Breast epithelium (tissue), 4 donors: ENCODE results near the gene CLTRN. TPM values are rescaled to one million over a fixed set of nuclear protein-coding genes. Genes with fewer than 3 reads are reported as not detected.

Experiments
- DNase-seq, 2 donors: peaks; one replicate each; pipeline ENCODE4 v3.0.0-alpha.2; 2019; ENCODE audit warnings: low spot score in 2 of 2
- H3K27ac ChIP-seq, 2 donors: fragments of 200-600 bp; sonication (generic) in 1 of 2; one replicate each; pipeline ENCODE4 v1.5.1; 2016 to 2019; ENCODE audit warnings: mild to moderate bottlenecking in 1 of 2
- H3K27me3 ChIP-seq, 2 donors: fragments of 200-600 bp; sonication (generic) in 1 of 2; one replicate each; pipeline versions ENCODE4 v1.5.1 to v1.6.0; 2017 to 2019; ENCODE audit warnings: control low read depth in 1 of 2, mild to moderate bottlenecking in 1 of 2
- H3K36me3 ChIP-seq: fragments of 200-600 bp; one replicate; pipeline ENCODE4 v1.5.1; 2019
- H3K4me1 ChIP-seq, 2 donors: fragments of 200-600 bp; sonication (generic); one replicate each; pipeline ENCODE4 v1.5.1; 2016 to 2019; ENCODE audit warnings: control low read depth in 1 of 2
- H3K4me3 ChIP-seq, 3 donors: fragments of 200-600 bp; sonication (generic); 1 replicate in 2 of 3; 2 replicates in 1 of 3; pipeline ENCODE4 v1.5.1; 2016 to 2019; ENCODE audit warnings: mild to moderate bottlenecking in 3 of 3, moderate library complexity in 2 of 3
- H3K9me3 ChIP-seq, 2 donors: fragments of 200-600 bp; sonication (generic) in 1 of 2; one replicate each; pipeline ENCODE4 v1.5.1; 2016 to 2019; ENCODE audit warnings: control low read depth in 1 of 2
- POLR2A ChIP-seq: fragments of 450-650 bp; IDR thresholded peaks from one replicate; pipeline ENCODE4 v1.6.1; 2016; ENCODE audit warnings: antibody characterized with exemption, mild to moderate bottlenecking, moderate library complexity
- POLR2AphosphoS5 ChIP-seq, 3 donors: sonication (generic); formaldehyde crosslinking; IDR thresholded peaks; one replicate each; pipeline ENCODE4 v1.6.1; 2017; ENCODE audit warnings: antibody characterized with exemption in 3 of 3
- intact Hi-C: fragments of 100-400 bp; cut with DNase I; formaldehyde crosslinking; loops from one replicate; pipeline ENCODE4 v1.15.1; 2023; ENCODE audit warnings: low total_unique reads
- total RNA-seq, 3 donors: library from RNA; depleted of rRNA; stranded (reverse); fragments of >200 nt; gene quantifications; one replicate each; pipeline ENCODE4 v1.1.0, GENCODE V29; 2016
- TF ChIP-seq, protein P1 (sequence below), 3 donors: fragments of 450-650 bp; IDR thresholded peaks; one replicate each; pipeline ENCODE4 v1.5.1; 2016 to 2017; ENCODE audit warnings: antibody characterized with exemption in 3 of 3, mild to moderate bottlenecking in 3 of 3, moderate library complexity in 3 of 3

The CLTRN gene
- total RNA-seq, 3 donors from 2014 or later, result 0.59 to 0.98 TPM; not detected in 1

DNA sequence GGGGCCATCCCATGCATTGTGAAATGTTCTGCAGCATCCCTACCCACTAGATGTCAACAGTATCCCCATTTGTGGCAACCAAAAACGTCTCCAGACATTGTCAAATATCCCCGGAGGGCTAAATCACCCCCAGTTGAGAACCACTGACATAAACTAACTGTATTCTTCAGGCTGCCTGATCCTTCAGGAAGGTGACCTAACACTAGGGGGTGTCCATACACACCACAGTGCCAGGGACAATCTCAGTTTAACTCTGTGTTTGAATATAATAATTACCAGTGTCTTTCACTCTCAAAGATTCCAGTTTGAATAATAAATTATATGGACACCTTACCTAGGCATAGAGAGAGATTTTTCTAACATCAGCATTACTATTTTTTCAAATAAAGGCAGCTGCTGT is 70.2 kb downstream of the CLTRN start:
- H3K4me1 ChIP-seq, result no peaks in the 10 kb centered on the region
- no peaks in the 10 kb centered on the region for H3K36me3 ChIP-seq
- TF ChIP-seq POLR2A (no peak), POLR2AphosphoS5 (IDR thresholded peaks at IDR 0.05) (no peak)
- TF ChIP-seq, protein P1, sequence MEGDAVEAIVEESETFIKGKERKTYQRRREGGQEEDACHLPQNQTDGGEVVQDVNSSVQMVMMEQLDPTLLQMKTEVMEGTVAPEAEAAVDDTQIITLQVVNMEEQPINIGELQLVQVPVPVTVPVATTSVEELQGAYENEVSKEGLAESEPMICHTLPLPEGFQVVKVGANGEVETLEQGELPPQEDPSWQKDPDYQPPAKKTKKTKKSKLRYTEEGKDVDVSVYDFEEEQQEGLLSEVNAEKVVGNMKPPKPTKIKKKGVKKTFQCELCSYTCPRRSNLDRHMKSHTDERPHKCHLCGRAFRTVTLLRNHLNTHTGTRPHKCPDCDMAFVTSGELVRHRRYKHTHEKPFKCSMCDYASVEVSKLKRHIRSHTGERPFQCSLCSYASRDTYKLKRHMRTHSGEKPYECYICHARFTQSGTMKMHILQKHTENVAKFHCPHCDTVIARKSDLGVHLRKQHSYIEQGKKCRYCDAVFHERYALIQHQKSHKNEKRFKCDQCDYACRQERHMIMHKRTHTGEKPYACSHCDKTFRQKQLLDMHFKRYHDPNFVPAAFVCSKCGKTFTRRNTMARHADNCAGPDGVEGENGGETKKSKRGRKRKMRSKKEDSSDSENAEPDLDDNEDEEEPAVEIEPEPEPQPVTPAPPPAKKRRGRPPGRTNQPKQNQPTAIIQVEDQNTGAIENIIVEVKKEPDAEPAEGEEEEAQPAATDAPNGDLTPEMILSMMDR (IDR thresholded peaks at IDR 0.05), result no peak
- peaks cover 0 to 32% of the 10 kb centered on the region in 2 donors for H3K27me3 ChIP-seq
- H3K9me3 ChIP-seq, result no peaks in the 10 kb centered on the region
- DNase-seq, result no peak
- no peak overlapping the region for H3K27ac ChIP-seq
- H3K4me3 ChIP-seq, result no peak overlapping the region
- intact Hi-C loops, result no loop called here

DNA sequence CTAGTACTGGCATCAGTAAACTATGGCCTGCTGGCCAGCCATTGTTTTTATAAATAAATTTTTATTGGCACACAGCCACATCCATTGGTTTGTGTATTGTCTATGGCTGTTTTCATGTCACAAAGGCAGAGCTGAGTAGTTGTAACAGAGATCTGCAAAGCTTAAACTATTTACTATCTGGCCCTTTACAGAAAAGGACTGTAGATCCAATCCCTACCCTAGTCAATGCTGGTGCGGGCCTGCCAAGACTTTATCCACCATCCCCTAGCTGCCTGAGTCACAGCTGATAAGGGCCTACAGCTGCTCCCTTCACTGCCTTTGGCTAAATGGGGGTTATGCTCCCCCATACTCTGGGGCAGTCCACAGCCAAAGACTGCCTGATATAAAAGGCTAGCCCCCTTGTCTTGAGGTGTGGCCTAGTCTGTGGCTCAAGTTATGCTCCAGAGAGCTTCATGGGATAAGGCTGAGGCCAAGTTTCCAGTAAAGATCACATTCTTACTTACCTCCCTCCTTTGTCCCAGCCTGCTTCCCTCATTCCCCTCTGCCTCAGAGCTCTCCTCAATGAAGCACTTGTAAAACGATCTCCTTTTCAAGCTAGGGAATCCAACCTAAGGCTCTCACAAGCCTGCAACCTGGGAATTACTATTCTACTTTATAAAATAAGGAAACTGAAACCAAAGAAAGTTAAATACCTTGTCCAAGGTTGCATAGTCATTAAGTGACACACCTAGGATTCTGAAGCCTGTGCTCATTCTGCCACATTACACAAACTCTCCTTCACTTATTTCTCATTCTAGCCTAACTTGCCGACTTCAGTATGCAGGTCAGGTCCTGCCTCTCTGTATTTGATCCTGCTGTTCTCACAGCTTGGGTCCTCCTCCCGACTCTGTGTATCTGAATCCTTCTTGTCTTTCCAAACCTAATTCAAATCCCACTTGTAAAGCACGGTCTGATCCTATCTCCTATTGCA is 84.5 kb downstream of the CLTRN start:
- intact Hi-C loops, result no loop called here
- peaks cover 0 to 32% of the 10 kb centered on the region in 2 donors for H3K27me3 ChIP-seq
- no peak for TF ChIP-seq POLR2AphosphoS5 (IDR thresholded peaks at IDR 0.05)
- TF ChIP-seq, protein P1 (IDR thresholded peaks at IDR 0.05), result no peak
- no peaks in the 10 kb centered on the region for H3K9me3 ChIP-seq
- H3K27ac ChIP-seq, result peak overlapping the region in 1 of 2 donors; percentile 25
- no peak for DNase-seq
- H3K4me1 ChIP-seq, result no peaks in the 10 kb centered on the region
- H3K4me3 ChIP-seq, result no peak overlapping the region
- no peaks in the 10 kb centered on the region for H3K36me3 ChIP-seq

Other genes starting within 250 kb of the CLTRN start
- gene PIR, start 171.5 kb downstream of the CLTRN start, total RNA-seq, result 10 to 100 TPM; 11.6 to 20.6 (median 14.4) TPM
- gene BMX, start 164.0 kb downstream of the CLTRN start, total RNA-seq, result 1 to 10 TPM; 2.3 to 4.2 (median 3.9) TPM
- gene ACE2, start 63.8 kb downstream of the CLTRN start, total RNA-seq, result 1 to 10 TPM; 2.2 to 7.2 (median 5.6) TPM
- 10 to 100 TPM; 16.1 to 23.0 (median 22.0) TPM for gene CA5B, start 73.5 kb upstream of the CLTRN start, total RNA-seq
- gene ZRSR2, start 125.7 kb upstream of the CLTRN start, total RNA-seq, result 1 to 10 TPM; 8.9 to 9.8 (median 9.8) TPM
- gene AP1S2, start 190.0 kb upstream of the CLTRN start, total RNA-seq, result 10 to 100 TPM; 23.0 to 56.5 (median 36.7) TPM